Keratinocyte (primary cell): ENCODE data around the gene PPID. TPM values are rescaled to one million over a fixed set of nuclear protein-coding genes. Genes with fewer than 3 reads are reported as not detected.
"Not testable (repeated sequence)": the region's sequence is repeated elsewhere in the genome, so short reads cannot be mapped to it uniquely, and the experiment has no call there.

Experiments
- DNase-seq: peaks from one replicate; pipeline ENCODE4 v3.0.0-alpha.2; 2011; ENCODE audit warnings: low read depth, missing footprints, low spot score
- FAIRE-seq: peaks from 2 replicates; lab custom pipeline; 2011; peaks lifted over from hg19 to GRCh38; lab: Jason Lieb, UNC
- H2AFZ ChIP-seq: 2 replicates; pipeline ENCODE4 v1.6.0; 2012; ENCODE audit warnings: low read length, control low read depth, inconsistent platforms; ENCODE audit not compliant: control insufficient read depth
- H3K27ac ChIP-seq: 2 replicates; pipeline ENCODE4 v1.5.1; 2011; ENCODE audit warnings: low read length; ENCODE audit not compliant: control insufficient read depth, insufficient read depth
- H3K27me3 ChIP-seq: 3 replicates; pipeline ENCODE4 v1.6.0; 2011; ENCODE audit warnings: low read length; ENCODE audit not compliant: control insufficient read depth, insufficient read depth; ENCODE audit errors: extremely low read depth
- H3K36me3 ChIP-seq, 2 experiments: 2 replicates in 1 of 2; 3 replicates in 1 of 2; pipeline ENCODE4 v1.5.1; 2011; ENCODE audit warnings: low read length in 2 of 2, mild to moderate bottlenecking in 1 of 2; ENCODE audit not compliant: control insufficient read depth in 2 of 2, insufficient read depth in 2 of 2; ENCODE audit errors: extremely low read depth in 1 of 2
- H3K4me1 ChIP-seq: 3 replicates; pipeline ENCODE4 v1.5.1; 2011; ENCODE audit warnings: low read length; ENCODE audit not compliant: control insufficient read depth, insufficient read depth; ENCODE audit errors: extremely low read depth
- H3K4me2 ChIP-seq: 3 replicates; pipeline ENCODE4 v1.6.0; 2011; ENCODE audit warnings: low read depth, low read length; ENCODE audit not compliant: control insufficient read depth, insufficient read depth; ENCODE audit errors: extremely low read depth
- H3K4me3 ChIP-seq, 3 experiments: fragments of 200-600 bp in 1 of 3; sonication (generic) in 1 of 3; 2 replicates in 2 of 3; 3 replicates in 1 of 3; pipeline ENCODE4 v1.5.1; 2011 to 2016; ENCODE audit warnings: low read length in 3 of 3, mild to moderate bottlenecking in 3 of 3, control low read depth in 2 of 3, inconsistent platforms in 1 of 3, low read depth in 1 of 3, mixed read lengths in 1 of 3, mixed run types in 1 of 3, moderate library complexity in 1 of 3; ENCODE audit not compliant: control insufficient read depth in 2 of 3, insufficient read depth in 2 of 3; ENCODE audit errors: extremely low read depth in 1 of 3
- H3K79me2 ChIP-seq: 2 replicates; pipeline ENCODE4 v1.6.0; 2012; ENCODE audit warnings: low read length; ENCODE audit not compliant: control insufficient read depth, insufficient read depth
- H3K9ac ChIP-seq: 3 replicates; pipeline ENCODE4 v1.6.0; 2011; ENCODE audit warnings: low read length; ENCODE audit not compliant: control insufficient read depth, insufficient read depth; ENCODE audit errors: extremely low read depth
- H3K9me1 ChIP-seq: 3 replicates; pipeline ENCODE4 v1.6.0; 2011; ENCODE audit warnings: low read length; ENCODE audit not compliant: control insufficient read depth, insufficient read depth; ENCODE audit errors: extremely low read depth
- H3K9me3 ChIP-seq: 2 replicates; pipeline ENCODE4 v1.5.1; 2012; ENCODE audit warnings: low read depth, low read length; ENCODE audit not compliant: control insufficient read depth
- H4K20me1 ChIP-seq: 3 replicates; pipeline ENCODE4 v1.6.0; 2011; ENCODE audit warnings: low read length; ENCODE audit not compliant: control insufficient read depth, insufficient read depth; ENCODE audit errors: extremely low read depth
- EZH2 ChIP-seq: IDR thresholded peaks from one replicate; pipeline ENCODE4 v1.6.1; 2012; ENCODE audit warnings: inconsistent platforms, mild to moderate bottlenecking, low read length, moderate library complexity
- dilution Hi-C: fragments of 300-500 bp; cut with MboI; formaldehyde crosslinking; loops from one replicate; pipeline ENCODE4 v1.7.0; 2020; ENCODE audit warnings: low sequenced_read_pairs; ENCODE audit not compliant: extremely low pct_ligation_motif_present
- polyA plus RNA-seq, 5 experiments: library from polyadenylated mRNA; depleted of rRNA in 3 of 5; stranded (reverse) in 3 of 5; stranded (forward) in 1 of 5; unstranded in 1 of 5; fragments of >200 nt; gene quantifications; 1 replicate in 1 of 5; 2 replicates in 3 of 5; 3 replicates in 1 of 5; pipeline versions ENCODE4 v1.2.1 to v1.2.3, GENCODE V29; 2011 to 2012; ENCODE audit warnings: missing spikeins in 2 of 5, low read depth in 1 of 5, low replicate concordance in 1 of 5
- TF ChIP-seq, protein P1 (sequence below), 3 experiments: IDR thresholded peaks in 1 of 3; conservative IDR thresholded peaks in 1 of 3; optimal IDR thresholded peaks in 1 of 3; 2 replicates in 2 of 3; 3 replicates in 1 of 3; pipeline versions ENCODE3 to v1.5.1; 2011; ENCODE audit warnings: low read length in 3 of 3, mild to moderate bottlenecking in 3 of 3, moderate library complexity in 2 of 3, control low read depth in 1 of 3, inconsistent platforms in 1 of 3; ENCODE audit not compliant: insufficient read depth in 2 of 3; ENCODE audit errors: extremely low read depth in 1 of 3

Gene PPID
- polyA plus RNA-seq, 1 donor (not counting 4 experiments of a cell fraction or from before 2014, with no cell fraction given) = 27.2 TPM

DNA sequence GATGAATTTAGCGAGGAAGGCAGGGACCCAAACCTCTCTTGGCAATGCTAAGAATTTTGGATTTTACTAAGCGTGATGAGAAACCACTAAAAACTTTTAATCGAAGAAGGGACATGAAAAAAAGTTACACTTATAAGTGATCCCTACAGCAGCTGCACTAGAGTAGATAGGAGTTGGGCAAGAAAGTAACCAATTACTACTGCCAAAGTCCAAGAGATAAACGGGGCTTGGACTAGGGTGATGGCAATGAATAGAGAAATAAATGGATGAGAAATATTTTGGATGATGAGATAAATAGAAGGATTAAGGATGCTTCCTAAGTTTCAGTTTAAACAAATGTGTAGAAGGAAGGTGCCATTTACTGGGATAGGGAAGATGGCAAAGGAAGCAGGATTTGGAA is 39.4 kb upstream of the PPID start:
- no peaks in the 10 kb centered on the region for H3K27me3 ChIP-seq
- H3K9me3 ChIP-seq = no peaks in the 10 kb centered on the region
- H3K27ac ChIP-seq = no peak overlapping the region
- H3K4me1 ChIP-seq = no peaks in the 10 kb centered on the region
- no peak overlapping the region for H3K9ac ChIP-seq
- no peak overlapping the region for H3K4me2 ChIP-seq
- no peaks in the 10 kb centered on the region for H4K20me1 ChIP-seq
- no peak for TF ChIP-seq EZH2
- TF ChIP-seq, protein P1, sequence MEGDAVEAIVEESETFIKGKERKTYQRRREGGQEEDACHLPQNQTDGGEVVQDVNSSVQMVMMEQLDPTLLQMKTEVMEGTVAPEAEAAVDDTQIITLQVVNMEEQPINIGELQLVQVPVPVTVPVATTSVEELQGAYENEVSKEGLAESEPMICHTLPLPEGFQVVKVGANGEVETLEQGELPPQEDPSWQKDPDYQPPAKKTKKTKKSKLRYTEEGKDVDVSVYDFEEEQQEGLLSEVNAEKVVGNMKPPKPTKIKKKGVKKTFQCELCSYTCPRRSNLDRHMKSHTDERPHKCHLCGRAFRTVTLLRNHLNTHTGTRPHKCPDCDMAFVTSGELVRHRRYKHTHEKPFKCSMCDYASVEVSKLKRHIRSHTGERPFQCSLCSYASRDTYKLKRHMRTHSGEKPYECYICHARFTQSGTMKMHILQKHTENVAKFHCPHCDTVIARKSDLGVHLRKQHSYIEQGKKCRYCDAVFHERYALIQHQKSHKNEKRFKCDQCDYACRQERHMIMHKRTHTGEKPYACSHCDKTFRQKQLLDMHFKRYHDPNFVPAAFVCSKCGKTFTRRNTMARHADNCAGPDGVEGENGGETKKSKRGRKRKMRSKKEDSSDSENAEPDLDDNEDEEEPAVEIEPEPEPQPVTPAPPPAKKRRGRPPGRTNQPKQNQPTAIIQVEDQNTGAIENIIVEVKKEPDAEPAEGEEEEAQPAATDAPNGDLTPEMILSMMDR (optimal IDR thresholded peaks at IDR 0.05 in 1 of 3, IDR thresholded peaks at IDR 0.05 in 1 of 3, conservative IDR thresholded peaks at IDR 0.05 in 1 of 3; ENCODE audit: extremely low read depth in 1 of 3, insufficient read depth in 2 of 3, low read length in 3 of 3) = no peak
- no peaks in the 10 kb centered on the region for H3K79me2 ChIP-seq
- H3K36me3 ChIP-seq = no peaks in the 10 kb centered on the region
- no peak for DNase-seq
- no peak overlapping the region for H3K4me3 ChIP-seq
- no peak for FAIRE-seq
- H2AFZ ChIP-seq = no peak overlapping the region
- dilution Hi-C loops = no loop called here
- no peaks in the 10 kb centered on the region for H3K9me1 ChIP-seq

DNA sequence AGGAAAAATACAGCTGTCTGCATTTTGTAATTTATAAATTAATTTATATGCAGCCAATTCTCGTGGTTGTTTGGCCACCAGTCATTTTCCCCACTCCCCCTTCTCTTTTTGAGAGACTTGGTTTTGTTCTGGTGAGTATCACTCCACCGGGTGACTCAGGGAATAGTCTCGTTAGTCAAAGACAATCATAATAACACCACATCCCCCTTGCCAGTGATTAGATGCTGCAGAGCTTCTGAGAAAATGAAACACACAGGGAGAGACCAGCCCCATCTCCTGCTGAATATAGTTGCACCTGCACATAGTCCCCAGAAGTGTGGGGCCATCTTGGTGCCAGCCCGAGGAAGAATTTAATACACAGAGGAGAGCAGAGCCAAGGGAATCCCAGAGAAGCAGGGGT is 37.7 kb upstream of the PPID start:
- H3K4me2 ChIP-seq = no peak overlapping the region
- FAIRE-seq = no peak
- dilution Hi-C loops = no loop called here

DNA sequence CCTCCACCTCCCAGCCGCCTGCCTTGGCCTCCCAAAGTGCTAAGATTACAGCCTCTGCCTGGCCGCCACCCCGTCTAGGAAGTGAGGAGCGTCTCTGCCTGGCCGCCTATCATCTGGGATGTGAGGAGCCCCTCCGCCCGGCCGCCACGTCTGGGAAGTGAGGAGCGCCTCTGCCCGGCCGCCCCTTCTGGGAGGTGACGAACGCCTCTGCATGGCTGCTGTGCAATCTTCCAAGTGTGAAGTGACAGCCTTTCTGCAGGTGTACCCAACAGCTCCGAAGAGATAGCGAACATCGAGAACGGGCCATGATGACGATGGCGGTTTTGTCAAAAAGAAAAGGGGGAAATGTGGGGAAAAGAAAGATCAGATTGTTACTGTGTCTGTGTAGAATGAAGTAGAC is 36.3 kb upstream of the PPID start:
- H3K4me1 ChIP-seq, H3K27ac ChIP-seq, H3K9ac ChIP-seq, H3K9me1 ChIP-seq, H3K27me3 ChIP-seq, H3K79me2 ChIP-seq, H4K20me1 ChIP-seq, H3K4me2 ChIP-seq, H2AFZ ChIP-seq, FAIRE-seq, DNase-seq, dilution Hi-C loops, H3K36me3 ChIP-seq, H3K9me3 ChIP-seq, H3K4me3 ChIP-seq: not testable (repeated sequence)

More for the DNA sequence above, 37.7 kb upstream of the PPID start:
- Histone ChIP-seq H3K36me3 (no peaks in the 10 kb centered on the region), H3K79me2 (no peaks in the 10 kb centered on the region), H4K20me1 (no peaks in the 10 kb centered on the region), H2AFZ (no peak overlapping the region), H3K27me3 (no peaks in the 10 kb centered on the region), H3K9ac (no peak overlapping the region), H3K4me3 (no peak overlapping the region), H3K4me1 (no peaks in the 10 kb centered on the region), H3K9me1 (no peaks in the 10 kb centered on the region), H3K27ac (no peak overlapping the region), H3K9me3 (no peaks in the 10 kb centered on the region)
- TF ChIP-seq, protein P1 (optimal IDR thresholded peaks at IDR 0.05 in 1 of 3, IDR thresholded peaks at IDR 0.05 in 1 of 3, conservative IDR thresholded peaks at IDR 0.05 in 1 of 3; ENCODE audit: extremely low read depth in 1 of 3, insufficient read depth in 2 of 3, low read length in 3 of 3) = no peak
- TF ChIP-seq EZH2 = no peak
- DNase-seq = no peak
